Stimulated activated CD8-positive, alpha-beta memory T cell treated with anti-CD3 and anti-CD28 coated beads, Interleukin-2, amount 100 ng/mL, for 1 hour (primary cell): Measurements from ENCODE around the gene CRTC2.
"Not testable (repeated sequence)": the region's sequence is repeated elsewhere in the genome, so short reads cannot be mapped to it uniquely, and the experiment has no call there.

ENCODE experiments used
- DNase-seq, 2 donors: peaks; one replicate each; pipeline ENCODE4 v3.0.0-alpha.2; 2020; ENCODE audit warnings: low read depth in 2 of 2

Gene CRTC2

GRCh38 chr1:153929426-153929825 is 29.0 kb downstream of the CRTC2 start:
- DNase-seq = no peak

- no peak for DNase-seq
Observed at GRCh38 chr1:153928791-153929341, 29.5 kb downstream of the CRTC2 start.

GRCh38 chr1:153928245-153928644 is 30.2 kb downstream of the CRTC2 start:
- no peak for DNase-seq

- DNase-seq = no peak
Observed at GRCh38 chr1:153926405-153926804, 32.0 kb downstream of the CRTC2 start.

- peak; percentile 94 to 97 for DNase-seq
Observed at GRCh38 chr1:153922972-153923925, 35.2 kb downstream of the CRTC2 start, which contains the start of gene GATAD2B. Gene GATAD2B, minus strand, starts transcription at chr1:153922972. Its CDS starts 94,625 bp downstream, at chr1:153828347.

GRCh38 chr1:153922076-153922971 is 36.1 kb downstream of the CRTC2 start:
- no peak for DNase-seq

- DNase-seq = no peak
Observed at GRCh38 chr1:153921803-153922075, 36.7 kb downstream of the CRTC2 start.

- no peak for DNase-seq
Observed at GRCh38 chr1:153921080-153921802, 37.2 kb downstream of the CRTC2 start.

- no peak for DNase-seq
Observed at GRCh38 chr1:153919876-153920852, 38.2 kb downstream of the CRTC2 start.

GRCh38 chr1:153916297-153916696 is 42.1 kb downstream of the CRTC2 start:
- DNase-seq = no peak

- no peak for DNase-seq
Observed at GRCh38 chr1:153912349-153912748, 46.1 kb downstream of the CRTC2 start.

- not testable (repeated sequence) for DNase-seq
Observed at GRCh38 chr1:153910560-153910959, 47.9 kb downstream of the CRTC2 start.

GRCh38 chr1:153908071-153908470 is 50.3 kb downstream of the CRTC2 start:
- DNase-seq = no peak

- DNase-seq = no peak
Observed at GRCh38 chr1:153907134-153907533, 51.3 kb downstream of the CRTC2 start.

GRCh38 chr1:153906396-153906795 is 52.0 kb downstream of the CRTC2 start:
- no peak for DNase-seq

- not testable (repeated sequence) for DNase-seq
Observed at GRCh38 chr1:153905908-153906307, 52.5 kb downstream of the CRTC2 start.

- DNase-seq = no peak
Observed at GRCh38 chr1:153903841-153904455, 54.5 kb downstream of the CRTC2 start.

- DNase-seq = no peak
Observed at GRCh38 chr1:153899509-153899908, 58.9 kb downstream of the CRTC2 start.
